Dermis lymphatic vessel endothelial cell (primary cell): Measurements from ENCODE around the gene KREMEN2. TPM values are rescaled to one million over a fixed set of nuclear protein-coding genes. Genes with fewer than 3 reads are reported as not detected.

Experiments used
- total RNA-seq: library from RNA; depleted of rRNA; stranded (reverse); fragments of >200 nt; gene quantifications from 2 replicates; pipeline ENCODE4 v1.2.1, GENCODE V29; 2014

KREMEN2 gene, protein sequence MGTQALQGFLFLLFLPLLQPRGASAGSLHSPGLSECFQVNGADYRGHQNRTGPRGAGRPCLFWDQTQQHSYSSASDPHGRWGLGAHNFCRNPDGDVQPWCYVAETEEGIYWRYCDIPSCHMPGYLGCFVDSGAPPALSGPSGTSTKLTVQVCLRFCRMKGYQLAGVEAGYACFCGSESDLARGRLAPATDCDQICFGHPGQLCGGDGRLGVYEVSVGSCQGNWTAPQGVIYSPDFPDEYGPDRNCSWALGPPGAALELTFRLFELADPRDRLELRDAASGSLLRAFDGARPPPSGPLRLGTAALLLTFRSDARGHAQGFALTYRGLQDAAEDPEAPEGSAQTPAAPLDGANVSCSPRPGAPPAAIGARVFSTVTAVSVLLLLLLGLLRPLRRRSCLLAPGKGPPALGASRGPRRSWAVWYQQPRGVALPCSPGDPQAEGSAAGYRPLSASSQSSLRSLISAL
- under 0.01 TPM in 1 of 2 replicates, not detected in the other for total RNA-seq

DNA sequence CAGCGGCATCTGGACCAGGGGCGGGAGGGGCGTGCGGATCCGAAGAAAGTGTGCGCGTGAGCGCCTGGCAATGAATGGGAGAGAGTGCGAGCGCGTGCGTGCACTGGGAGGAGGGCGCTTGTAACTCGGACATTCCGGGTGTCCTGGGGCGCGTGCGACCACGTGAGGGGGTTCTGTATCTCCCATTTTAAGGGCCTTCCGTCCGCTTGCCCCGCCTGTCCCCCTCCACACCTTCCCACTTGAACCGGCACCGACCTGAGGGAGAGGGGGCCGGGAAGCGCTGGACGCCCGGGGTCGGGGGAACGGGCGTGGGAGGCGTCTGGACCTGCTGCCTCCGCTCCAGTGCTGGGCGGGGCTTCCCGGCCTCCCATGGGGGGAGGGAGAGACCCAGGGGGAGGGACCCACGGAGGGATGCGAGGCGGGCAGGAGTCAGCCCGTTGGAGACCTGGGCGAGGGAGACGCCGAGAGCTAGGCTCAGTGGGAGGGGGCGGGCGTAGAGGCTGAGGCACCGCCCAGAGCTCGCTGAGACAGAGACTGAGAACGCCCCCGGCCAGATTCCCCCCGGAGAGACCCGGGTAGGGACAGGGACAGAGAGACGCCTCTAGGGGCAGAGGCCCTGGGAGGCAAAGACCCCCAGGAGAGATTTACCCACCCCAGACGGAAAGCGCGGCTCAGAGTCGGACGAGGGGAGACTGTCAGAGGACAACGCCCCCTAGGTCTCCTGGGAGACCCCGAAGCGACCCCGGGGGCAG, at the start of gene KREMEN2:
Gene KREMEN2, plus strand, starts transcription at position 553 of the 752 bp plus-strand sequence. CDS start 246 bp downstream, outside the sequence.

DNA sequence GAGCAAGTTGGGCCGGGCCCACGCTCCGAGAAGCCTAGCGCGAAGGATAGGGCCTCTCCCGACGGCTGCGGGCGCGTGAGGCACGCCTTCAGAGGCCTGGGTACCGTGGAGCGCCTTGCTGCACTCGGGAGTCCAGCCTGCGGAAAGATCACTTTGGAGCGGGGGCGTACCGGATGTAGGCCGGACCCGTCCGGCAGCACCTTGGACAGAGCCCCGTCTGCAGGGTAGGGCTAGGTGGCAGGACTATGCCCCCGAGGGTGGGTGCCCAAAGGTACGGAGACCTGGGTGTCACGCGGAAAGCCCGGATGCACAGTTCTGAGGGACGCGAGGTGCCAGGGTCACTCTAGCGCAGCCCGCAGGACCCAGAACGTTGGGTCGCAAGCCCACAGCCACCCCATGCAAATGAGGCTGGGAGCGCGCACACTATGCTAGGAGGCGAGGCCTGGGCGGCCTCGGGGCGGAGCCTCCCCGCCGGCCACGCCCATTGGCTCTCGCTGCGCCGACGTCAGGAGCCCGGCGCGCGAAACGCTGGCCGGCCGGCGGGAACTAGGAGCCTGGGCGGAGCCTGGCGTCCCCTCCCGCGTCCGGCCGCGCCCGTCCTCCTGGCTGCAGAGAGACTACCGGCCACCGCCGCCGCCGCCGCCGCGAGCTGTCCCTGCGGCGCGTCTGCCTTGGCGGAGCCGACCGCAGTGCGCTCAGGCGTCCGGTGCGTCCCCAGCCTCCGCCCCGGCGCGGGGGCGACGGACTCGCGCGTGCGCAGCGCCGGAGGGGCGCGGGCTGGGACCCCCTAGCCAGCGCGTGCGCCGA, 4.9 kb downstream of the KREMEN2 start, which contains the start of gene PAQR4:
Gene PAQR4, plus strand, starts transcription at position 611 of the 807 bp plus-strand sequence. CDS start 327 bp downstream, outside the sequence.

DNA sequence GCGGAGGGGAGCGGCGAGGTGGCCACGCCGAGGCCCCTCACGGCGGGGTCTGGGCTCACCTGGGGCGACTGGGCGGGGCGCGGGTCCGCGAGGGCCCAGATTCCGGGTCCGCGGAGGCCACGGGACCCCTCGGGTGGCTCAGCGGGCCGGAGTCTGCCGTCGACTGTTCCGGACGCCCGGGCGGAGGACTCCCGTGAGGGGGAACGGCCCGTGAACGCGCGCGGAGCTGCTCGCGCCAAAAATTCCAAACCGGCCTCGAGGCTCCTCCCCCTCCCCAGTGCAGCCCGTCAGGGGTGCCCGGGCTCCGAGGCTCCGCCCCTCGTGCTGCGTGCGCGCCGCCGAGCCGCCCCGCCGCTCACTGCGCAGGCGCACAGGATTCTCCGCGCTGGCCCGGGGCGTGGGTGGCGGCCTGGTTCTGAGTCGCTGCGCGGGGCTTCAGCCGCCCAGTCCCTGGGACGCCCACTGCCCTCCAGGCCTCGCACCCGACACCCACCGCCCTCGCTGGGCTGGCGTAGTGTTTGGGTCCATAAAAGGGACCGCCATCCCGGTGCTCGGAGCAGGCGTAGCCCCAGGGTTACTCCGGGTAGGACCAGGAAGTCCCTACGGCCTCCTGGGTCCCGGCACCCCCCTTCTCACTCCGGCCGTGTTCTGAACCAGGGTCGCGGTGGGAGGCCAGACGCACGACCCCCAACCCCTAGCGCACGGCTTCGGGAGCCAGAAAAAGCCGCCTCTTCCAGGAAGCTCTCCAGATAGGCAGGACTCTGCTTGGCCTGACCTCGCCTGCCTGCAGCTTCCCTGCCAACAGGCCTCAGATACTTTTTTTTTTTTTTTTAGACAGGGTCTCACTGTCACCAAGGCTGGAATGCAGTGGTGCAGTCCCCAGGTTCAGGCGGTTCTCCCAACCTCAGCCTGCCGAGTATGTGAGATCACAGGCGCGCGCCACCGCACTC, 16.4 kb downstream of the KREMEN2 start, which contains the start of gene PKMYT1:
Gene PKMYT1, minus strand, starts transcription at position 220 of the 950 bp plus-strand sequence. CDS start 789 bp downstream, outside the sequence.

DNA sequence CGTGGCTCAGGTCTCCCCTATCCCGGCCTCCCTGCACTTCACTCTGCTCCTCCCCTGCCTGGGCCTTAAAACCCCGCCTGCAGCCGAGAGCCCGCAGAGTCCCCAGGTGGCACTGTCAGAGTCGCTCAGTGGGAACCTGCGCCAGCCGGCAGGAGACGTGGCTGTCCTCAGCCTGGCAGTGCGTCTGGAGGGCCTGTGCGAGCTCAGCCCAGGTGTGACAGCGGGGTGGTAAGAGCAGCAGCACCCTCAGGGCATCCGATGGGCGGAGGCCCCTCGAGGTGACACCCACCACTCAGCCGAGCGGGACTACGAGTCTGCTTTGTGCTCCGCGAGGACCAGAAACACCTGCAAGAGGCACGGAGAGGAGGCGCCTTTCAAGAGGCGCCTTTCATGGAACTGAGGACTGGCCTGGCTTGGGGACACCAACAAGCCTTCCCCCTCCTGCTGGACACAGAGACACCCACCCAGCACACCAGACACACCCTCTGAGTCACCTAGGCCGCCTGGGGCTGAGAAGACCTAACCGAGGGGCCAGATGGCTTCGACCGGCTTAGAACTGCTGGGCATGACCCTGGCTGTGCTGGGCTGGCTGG, 48.8 kb downstream of the KREMEN2 start, which contains the start of gene CLDN9:
Gene CLDN9, plus strand, starts transcription at position 96 of the 593 bp plus-strand sequence. Its CDS starts 440 bp downstream, at position 536.

Other genes with a start within 250 kb of the KREMEN2 start
- gene PRSS27, start 244.1 kb upstream of the KREMEN2 start, total RNA-seq = 0.22 and 0.26 TPM in 2 replicates
- 32.2 and 35.8 TPM in 2 replicates for gene SRRM2, start 211.6 kb upstream of the KREMEN2 start, total RNA-seq
- gene ELOB, start 187.0 kb upstream of the KREMEN2 start, total RNA-seq = 231 and 332 TPM in 2 replicates
- gene PRSS33, start 176.7 kb upstream of the KREMEN2 start, total RNA-seq = not detected in 2 replicates
- not detected in 2 replicates for gene PRSS41, start 165.8 kb upstream of the KREMEN2 start, total RNA-seq
- gene PRSS21, start 147.0 kb upstream of the KREMEN2 start, total RNA-seq = 0.65 and 1.1 TPM in 2 replicates
- 0.09 TPM in 1 of 2 replicates, not detected in the other for gene ZG16B, start 134.0 kb upstream of the KREMEN2 start, total RNA-seq
- gene PRSS22, start 106.1 kb upstream of the KREMEN2 start, total RNA-seq = not detected in 2 replicates
- gene FLYWCH2, start 81.1 kb upstream of the KREMEN2 start, total RNA-seq = 28.8 and 32.3 TPM in 2 replicates
- gene FLYWCH1, start 52.3 kb upstream of the KREMEN2 start, total RNA-seq = 18.4 and 19.9 TPM in 2 replicates
- 2.5 and 2.7 TPM in 2 replicates for gene PAQR4, start 5.1 kb downstream of the KREMEN2 start, total RNA-seq
- 0.60 and 0.98 TPM in 2 replicates for gene PKMYT1, start 16.2 kb downstream of the KREMEN2 start, total RNA-seq
- not detected in 2 replicates for gene CLDN9, start 48.6 kb downstream of the KREMEN2 start, total RNA-seq
- not detected in 2 replicates for gene CLDN6, start 53.9 kb downstream of the KREMEN2 start, total RNA-seq
- 15.0 and 30.8 TPM in 2 replicates for gene TNFRSF12A, start 56.1 kb downstream of the KREMEN2 start, total RNA-seq
- 2.4 TPM in 2 replicates for gene HCFC1R1, start 59.7 kb downstream of the KREMEN2 start, total RNA-seq
- gene THOC6, start 59.8 kb downstream of the KREMEN2 start, total RNA-seq = 14.7 and 21.3 TPM in 2 replicates
- not detected in 2 replicates for gene BICDL2, start 72.7 kb downstream of the KREMEN2 start, total RNA-seq
- gene MMP25, start 82.3 kb downstream of the KREMEN2 start, total RNA-seq = under 0.01 TPM in 1 of 2 replicates, not detected in the other
- gene IL32, start 101.4 kb downstream of the KREMEN2 start, total RNA-seq = 5.2 and 9.9 TPM in 2 replicates
- not detected in 2 replicates for gene ZSCAN10, start 135.0 kb downstream of the KREMEN2 start, total RNA-seq
- gene ZNF205, start 148.3 kb downstream of the KREMEN2 start, total RNA-seq = 10.6 and 13.4 TPM in 2 replicates
- 2.7 and 4.3 TPM in 2 replicates for gene ZNF213, start 170.8 kb downstream of the KREMEN2 start, total RNA-seq
- not detected in 2 replicates for gene OR1F1, start 223.9 kb downstream of the KREMEN2 start, total RNA-seq